NB4 (cell line): ENCODE results near the gene ZSCAN20.

Experiments
- MAX ChIP-seq: IDR thresholded peaks from 2 replicates; pipeline ENCODE4 v1.6.1; 2011; ENCODE audit warnings: low read depth, low read length
- MYC ChIP-seq: IDR thresholded peaks from 2 replicates; pipeline ENCODE4 v1.6.1; 2011; ENCODE audit warnings: low read depth, low read length
- POLR2A ChIP-seq: IDR thresholded peaks from 2 replicates; pipeline ENCODE4 v1.6.1; 2011; ENCODE audit warnings: mild to moderate bottlenecking; ENCODE audit not compliant: insufficient read length; ENCODE audit errors: extremely low read depth
- TF ChIP-seq, protein P1 (sequence below): IDR thresholded peaks from one replicate; pipeline ENCODE4 v1.5.1; 2012; ENCODE audit warnings: low read depth, low read length

DNA sequence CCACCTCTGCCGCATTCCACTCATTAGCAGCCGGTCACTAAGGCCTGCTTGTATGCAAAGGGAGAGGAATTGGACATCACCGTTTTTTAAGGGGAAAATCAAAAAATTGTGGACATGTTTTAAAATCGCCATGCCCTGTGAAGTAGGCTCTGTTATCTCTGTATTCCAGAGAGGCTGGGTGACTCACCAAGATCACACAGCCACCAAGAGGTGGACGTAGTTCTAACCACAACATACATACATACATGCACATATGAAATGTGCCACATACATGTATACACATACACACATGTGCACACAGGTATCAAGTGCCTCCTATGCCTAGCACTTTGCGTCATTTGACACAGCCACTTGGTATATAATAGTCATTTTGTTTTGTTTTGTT lies 16.0 kb upstream of the ZSCAN20 start:
- TF ChIP-seq, protein P1, sequence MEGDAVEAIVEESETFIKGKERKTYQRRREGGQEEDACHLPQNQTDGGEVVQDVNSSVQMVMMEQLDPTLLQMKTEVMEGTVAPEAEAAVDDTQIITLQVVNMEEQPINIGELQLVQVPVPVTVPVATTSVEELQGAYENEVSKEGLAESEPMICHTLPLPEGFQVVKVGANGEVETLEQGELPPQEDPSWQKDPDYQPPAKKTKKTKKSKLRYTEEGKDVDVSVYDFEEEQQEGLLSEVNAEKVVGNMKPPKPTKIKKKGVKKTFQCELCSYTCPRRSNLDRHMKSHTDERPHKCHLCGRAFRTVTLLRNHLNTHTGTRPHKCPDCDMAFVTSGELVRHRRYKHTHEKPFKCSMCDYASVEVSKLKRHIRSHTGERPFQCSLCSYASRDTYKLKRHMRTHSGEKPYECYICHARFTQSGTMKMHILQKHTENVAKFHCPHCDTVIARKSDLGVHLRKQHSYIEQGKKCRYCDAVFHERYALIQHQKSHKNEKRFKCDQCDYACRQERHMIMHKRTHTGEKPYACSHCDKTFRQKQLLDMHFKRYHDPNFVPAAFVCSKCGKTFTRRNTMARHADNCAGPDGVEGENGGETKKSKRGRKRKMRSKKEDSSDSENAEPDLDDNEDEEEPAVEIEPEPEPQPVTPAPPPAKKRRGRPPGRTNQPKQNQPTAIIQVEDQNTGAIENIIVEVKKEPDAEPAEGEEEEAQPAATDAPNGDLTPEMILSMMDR: no peak
- TF ChIP-seq POLR2A: no peak
- no peak for TF ChIP-seq MAX
- TF ChIP-seq MYC: no peak
